HG02763 (cell line): ENCODE data around the gene TSEN54.

Source experiments
- ATAC-seq: cut with Tn5 transposase; IDR thresholded peaks from one replicate; pipeline ENCODE4 v1.9.1; 2021; ENCODE audit warnings: mild to moderate bottlenecking, moderate library complexity; ENCODE audit not compliant: unreplicated experiment

The TSEN54 gene

DNA sequence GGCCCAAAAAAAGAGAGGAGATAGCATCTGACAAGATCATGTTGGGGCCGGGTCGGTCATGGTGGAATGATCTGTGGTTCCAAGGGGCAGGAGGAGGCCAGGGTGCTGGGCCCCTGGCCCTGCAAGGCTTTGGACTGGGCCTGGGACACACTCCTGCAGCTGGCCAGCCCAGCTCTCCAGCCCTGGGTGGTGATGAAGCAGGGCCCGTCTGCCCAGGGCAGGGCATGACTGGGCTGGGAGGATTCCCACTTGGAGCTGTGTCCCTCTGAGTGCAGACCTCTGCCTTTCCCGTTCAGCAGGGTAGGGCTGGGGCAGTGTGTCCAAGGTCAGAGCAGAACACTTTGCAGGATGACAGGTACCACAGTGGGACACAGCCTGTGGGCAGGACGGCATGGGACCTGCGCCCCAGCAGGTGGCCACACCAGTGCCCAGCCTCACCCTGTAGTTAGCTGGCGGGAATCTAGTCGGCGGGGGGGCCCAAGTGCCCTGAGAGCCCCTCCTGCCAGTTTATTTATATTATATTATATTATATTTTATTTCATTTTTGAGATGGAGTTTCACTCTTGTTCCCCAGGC is 43.7 kb downstream of the TSEN54 start:
- ATAC-seq, result no peak

DNA sequence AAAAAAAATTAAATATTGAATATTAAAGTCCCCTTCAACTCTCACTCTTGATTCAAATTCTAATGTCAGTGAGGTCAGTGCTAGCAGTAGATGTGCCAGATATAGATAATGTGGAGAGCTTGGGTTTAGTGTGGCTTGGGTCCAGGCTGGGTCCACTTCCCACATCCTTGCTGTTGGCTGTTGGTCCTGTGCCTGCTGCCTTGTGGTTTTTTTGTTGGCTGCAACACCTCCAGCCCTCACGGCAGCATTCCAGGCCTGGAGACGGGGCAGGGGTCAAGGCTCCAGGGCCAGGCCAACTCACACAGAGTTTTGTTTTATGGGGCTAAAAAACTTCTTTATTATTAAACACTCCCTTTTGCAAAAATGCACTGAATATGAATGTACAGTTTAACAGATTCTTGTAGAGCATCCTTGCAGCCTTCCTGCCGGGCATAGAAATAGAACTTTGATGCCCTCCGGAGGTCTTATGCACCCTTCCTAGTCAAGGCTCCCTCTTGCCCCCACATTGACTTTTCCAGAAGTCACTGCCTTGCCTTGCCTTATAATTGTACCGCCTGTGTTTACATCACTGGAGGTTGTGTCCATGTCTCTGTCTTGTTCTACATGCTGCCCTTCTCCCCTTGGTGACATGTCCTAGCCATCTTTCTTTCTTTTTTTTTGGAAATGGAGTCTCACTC is 45.7 kb downstream of the TSEN54 start:
- no peak for ATAC-seq

DNA sequence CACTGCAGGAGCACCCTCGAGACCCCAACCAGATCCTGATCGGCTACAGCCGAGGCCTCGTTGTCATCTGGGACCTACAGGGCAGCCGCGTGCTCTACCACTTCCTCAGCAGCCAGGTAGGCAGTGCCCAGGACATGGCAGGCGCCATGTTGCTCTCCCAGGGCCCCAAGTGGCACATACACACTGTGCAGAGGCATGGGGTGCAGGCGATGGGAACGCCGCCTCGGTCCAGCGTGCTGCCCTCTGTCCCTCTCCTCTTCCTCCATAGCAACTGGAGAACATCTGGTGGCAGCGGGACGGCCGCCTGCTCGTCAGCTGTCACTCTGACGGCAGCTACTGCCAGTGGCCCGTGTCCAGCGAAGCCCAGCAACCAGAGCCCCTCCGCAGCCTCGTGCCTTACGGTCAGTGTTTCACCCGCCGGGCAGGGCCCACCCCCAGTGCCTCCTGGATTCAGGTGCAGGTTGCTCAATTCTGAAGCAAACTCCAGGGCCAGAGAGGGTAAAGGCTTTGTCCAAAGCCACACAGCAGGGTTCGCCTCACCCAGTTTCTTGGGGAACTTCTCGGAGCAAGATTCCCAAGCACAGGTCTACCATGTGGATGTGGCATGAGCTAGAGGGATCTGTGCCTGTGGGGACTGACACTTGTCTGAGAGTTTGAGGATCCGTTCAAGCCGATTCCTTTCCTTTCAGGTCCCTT is 46.9 kb downstream of the TSEN54 start:
- no peak for ATAC-seq

DNA sequence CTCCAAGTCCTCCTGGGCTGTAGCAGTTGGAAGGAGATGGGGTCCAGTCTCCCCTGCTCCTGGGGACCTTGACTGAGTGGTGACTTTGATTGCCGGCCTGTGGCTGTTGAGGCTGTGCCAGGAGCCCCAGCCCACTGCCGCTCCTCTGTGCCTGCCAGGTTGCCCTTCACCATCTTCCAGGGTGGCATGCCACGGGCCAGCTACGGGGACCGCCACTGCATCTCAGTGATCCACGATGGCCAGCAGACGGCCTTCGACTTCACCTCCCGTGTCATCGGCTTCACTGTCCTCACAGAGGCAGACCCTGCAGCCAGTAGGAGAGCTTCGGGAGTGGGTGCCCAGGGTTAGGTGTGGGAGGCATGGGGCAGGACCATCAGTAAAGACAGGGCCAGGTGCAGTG is 47.9 kb downstream of the TSEN54 start:
- ATAC-seq, result no peak

DNA sequence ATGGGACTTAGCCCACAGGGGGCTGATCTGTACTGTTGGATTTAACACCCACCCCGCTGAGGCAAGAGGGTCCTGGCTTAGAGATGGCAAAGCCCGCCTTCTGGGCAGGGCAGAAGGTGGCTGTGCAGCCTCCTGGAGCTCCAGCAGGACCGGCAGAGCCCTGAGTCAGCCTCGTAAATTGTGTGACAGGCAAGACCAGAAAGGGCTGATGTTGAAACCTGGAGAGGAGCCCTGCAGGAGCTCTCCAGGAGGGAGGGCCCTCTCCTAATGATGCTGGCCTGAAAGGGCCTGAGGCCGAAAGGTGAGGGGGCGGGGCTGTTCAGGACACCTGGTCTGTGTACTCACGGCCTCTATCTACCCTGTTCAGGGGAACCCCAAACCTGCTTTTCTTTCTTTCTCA is 48.7 kb downstream of the TSEN54 start:
- ATAC-seq, result no peak

DNA sequence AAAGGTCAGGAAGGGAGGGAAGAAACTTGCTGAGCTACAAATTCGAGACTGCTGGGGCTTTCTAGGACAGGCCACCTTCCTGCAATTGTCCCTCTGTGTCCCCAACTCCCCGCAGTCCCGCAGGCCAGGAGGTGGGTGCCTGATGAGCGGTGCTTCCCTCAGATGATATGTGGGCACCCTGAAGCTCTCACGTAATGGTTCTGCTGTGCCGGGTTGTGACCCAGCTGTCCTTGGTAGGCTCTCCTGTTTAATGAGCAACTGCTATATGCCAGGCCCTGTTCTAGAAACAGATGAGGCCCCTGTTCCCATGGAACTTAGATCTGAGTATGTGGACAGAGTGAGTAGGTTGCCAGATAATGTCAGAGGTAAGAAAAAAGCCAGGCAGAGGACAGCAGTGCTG is 49.3 kb downstream of the TSEN54 start:
- ATAC-seq, result no peak

DNA sequence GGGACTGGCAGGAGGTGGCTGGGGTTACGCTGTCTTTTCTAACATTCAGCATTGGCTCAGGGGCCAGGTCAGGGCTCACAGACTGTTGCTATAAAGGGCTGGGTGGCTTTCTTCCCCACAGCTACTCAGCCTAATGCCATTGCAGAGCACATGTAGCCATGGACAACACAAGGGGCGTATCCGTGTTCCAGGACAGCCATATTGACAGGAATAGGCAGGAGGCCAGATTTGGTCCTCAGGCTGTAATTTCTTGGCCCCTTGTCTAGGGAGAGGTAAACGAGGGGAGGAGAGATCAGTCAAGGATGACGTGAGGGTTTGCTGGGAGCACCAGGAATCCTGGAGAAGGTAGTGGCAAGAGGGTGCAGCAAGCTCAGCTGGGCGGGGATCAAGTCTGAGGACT is 50.1 kb downstream of the TSEN54 start:
- no peak for ATAC-seq

DNA sequence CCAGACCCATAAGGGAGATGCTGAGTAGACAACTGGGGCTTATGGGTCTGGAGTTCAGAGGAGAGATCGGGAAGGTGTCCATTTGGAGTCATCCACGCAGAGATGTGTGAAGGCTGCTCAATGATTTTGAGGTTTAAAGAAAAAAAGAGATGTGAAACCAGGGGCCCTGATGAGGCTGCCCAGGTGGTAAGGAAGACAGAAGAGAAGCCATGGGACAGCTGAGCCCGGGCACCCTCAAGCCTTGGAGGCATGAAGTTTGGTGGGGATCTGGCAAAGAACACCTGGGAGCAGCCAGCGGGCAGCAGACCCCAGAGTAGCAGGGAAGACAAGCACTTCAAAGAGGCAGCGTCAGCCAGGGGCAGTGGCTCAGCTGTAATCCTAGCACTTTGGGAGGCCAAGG is 50.5 kb downstream of the TSEN54 start:
- ATAC-seq, result no peak

DNA sequence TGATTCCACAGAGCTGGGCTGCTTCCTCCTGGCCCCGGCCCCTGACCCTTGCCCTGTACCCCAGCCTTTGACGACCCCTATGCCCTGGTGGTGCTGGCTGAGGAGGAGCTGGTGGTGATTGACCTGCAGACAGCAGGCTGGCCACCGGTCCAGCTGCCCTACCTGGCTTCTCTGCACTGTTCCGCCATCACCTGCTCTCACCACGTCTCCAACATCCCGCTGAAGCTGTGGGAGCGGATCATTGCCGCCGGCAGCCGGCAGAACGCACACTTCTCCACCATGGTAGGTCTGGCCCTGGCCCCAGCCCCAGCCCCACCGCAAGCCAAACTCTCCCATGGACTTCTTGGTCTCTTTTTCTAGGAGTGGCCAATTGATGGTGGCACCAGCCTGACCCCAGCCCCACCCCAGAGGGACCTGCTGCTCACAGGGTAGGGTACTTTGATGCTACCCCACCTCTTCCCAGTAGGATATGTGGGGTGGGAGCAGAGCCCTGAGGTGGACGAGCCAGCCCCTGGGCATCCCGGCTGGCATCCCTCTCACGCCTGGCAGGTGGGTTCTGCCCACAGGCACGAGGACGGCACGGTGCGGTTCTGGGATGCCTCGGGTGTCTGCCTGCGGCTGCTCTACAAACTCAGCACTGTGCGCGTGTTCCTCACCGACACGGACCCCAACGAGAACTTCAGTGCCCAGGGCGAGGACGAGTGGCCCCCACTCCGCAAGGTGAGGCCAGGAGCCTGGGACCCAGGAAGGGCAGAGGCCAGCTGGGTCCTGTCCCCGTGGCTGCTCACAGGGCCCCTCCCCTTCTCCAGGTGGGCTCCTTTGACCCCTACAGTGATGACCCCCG is 52.3 kb downstream of the TSEN54 start:
- no peak for ATAC-seq

DNA sequence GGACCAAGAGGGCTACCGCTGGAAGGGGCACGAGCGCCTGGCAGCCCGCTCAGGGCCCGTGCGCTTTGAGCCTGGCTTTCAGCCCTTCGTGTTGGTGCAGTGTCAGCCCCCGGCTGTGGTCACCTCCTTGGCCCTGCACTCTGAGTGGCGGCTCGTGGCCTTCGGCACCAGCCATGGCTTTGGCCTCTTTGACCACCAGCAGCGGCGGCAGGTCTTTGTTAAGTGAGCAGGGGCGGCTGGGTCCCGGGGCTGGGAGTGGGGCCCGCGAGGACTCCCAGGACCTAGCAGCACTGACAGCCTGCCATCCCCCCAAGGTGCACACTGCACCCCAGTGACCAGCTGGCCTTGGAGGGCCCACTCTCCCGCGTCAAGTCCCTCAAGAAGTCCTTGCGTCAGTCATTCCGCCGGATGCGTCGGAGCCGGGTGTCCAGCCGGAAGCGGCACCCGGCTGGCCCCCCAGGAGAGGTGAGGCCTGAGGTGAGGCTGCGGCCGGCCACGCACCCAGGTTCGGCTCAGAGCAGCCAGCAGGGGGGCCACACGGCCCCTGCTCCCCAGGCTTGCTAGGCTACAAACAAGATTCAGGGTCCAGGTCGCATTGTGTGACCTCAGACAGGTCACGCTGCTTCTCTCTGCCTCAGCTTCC is 53.8 kb downstream of the TSEN54 start:
- no peak for ATAC-seq

DNA sequence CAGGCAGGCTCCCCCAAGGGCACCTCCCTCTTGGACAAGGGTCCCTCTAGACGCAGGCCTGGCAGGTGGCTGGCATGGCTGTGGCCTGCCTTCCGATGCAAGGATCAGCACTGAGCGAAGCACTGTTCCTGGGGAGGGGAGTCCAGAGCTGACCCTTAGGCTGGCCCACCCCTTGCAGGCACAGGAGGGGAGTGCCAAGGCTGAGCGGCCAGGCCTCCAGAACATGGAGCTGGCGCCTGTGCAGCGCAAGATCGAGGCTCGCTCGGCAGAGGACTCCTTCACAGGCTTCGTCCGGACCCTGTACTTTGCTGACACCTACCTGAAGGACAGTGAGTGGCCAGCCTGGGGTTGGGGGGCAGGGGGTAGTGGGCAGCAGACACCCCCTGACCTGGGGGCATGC is 54.4 kb downstream of the TSEN54 start:
- no peak for ATAC-seq

DNA sequence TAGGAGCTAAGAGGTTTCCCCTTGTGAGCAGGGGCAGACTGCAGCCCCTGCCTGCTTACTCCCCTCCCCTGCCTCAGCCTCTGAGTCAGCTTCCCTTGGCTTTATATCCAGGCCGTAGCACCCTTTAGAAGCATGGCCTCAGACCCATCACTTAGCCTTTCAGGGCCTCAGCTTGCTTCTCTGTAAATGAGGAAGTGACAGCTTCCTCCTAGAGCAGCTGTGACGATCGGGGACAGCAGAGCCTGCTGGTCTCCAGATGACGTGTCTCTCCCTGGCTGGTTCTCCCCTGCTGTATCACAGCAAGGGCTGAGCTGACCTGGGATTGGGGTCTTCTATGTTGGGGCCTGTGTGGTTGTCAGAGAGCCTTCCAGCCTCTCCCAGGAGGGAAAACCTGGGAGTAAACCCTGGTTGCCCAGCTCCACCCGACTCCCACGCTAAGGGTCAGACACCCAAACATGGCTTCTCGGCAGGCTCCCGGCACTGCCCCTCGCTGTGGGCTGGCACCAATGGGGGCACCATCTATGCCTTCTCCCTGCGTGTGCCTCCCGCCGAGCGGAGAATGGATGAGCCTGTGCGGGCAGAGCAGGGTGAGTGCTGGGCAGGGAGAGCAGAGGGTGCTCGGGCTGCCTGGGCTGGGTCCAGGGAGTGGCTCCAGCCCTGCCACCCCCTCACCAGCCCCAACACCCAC is 55.0 kb downstream of the TSEN54 start:
- ATAC-seq, result no peak

DNA sequence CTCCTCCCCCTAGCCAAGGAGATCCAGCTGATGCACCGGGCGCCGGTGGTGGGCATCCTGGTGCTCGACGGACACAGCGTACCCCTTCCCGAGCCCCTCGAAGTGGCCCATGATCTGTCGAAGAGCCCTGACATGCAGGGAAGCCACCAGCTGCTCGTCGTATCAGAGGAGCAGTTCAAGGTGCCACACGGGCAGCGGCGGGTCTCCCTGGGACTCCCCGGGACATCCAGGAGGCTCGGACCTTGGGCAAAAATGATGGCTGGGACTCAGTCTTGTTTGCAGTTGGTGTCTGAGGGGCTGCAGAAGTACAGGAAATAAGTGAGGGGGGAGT is 55.5 kb downstream of the TSEN54 start:
- ATAC-seq, result no peak

DNA sequence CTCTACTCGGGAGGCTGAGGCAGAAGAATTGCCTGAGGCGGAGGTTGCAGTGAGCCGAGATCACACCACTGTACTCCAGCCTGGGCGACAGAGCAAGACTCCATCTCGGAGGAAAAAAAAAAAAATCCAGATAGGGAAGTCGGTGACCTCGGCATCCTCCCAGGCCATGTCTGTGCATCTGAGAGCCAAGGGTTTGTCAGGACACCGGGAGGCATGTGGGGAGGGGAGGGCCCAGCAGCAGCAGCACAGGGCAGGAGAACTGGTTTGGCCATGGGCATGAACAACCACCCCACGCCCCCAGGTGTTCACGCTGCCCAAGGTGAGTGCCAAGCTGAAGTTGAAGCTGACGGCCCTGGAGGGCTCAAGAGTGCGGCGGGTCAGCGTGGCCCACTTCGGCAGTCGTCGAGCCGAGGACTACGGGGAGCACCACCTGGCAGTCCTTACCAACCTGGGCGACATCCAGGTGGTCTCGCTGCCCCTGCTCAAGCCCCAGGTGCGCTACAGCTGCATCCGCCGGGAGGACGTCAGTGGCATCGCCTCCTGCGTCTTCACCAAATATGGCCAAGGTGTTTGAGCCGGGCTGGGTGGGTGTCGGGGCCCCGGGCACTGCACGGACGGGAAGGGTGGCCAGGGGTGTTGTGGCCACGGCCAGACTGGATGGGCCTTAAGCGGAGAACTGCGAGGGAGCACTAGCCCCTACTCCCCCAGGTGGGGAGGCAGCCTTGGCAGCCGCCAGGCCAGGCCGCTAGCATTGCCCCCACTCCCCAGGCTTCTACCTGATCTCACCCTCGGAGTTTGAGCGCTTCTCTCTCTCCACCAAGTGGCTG is 56.6 kb downstream of the TSEN54 start:
- ATAC-seq, result no peak

DNA sequence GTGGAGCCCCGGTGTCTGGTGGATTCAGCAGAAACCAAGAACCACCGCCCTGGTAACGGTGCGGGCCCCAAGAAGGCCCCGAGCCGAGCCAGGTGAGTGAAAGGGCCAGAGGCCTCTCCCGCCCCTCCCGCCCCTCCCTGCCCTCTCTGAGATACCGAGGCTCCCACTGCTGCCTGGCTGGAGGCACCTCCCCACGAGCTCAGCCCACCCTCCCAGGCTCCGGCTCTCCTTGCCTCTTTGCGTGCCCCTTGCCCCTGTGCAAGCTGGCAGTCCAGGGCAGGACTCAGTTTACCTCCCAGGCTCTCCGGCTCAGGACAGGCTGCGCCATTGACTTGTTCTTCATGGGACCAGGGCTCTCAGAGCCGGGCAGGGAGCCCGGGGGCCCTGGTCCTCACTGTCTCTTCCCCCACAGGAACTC is 57.2 kb downstream of the TSEN54 start:
- ATAC-seq, result no peak

DNA sequence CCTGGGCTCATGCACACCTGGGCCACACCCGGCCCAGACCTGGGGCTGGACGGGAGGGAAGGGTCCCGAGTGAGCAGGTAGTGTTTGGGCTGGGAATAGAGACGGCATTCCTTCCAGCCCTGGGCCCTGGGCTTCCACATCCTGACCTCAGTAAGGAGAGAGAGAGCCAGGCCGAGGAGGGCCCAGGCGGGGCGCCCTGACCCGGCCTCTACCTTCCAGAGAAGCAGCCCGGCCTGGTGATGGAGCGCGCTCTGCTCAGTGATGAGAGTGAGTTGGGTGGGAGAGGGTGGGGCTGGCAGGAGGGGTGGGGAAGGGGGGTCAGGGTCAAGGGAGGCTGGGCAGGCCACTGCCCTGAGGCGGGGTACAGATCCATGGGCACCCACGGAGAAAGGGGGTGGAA is 57.7 kb downstream of the TSEN54 start:
- no peak for ATAC-seq
